Stimulated activated naive CD8-positive, alpha-beta T cell treated with anti-CD3 and anti-CD28 coated beads, Interleukin-15, Interleukin-2, amounts not matched to agents 100 U/mL and 50 U/mL, for 24 hours (primary cell): Measurements from ENCODE around the gene LTBP1.
A peak's percentile ranks its signal among the peaks of the same experiment; 100 is the strongest.

Experiments
- ATAC-seq: fragments of 150-1000 bp; cut with Tn5 transposase; one replicate; pipeline ENCODE4 v1.10.0; 2021
- DNase-seq: peaks from one replicate; pipeline ENCODE4 v3.0.0; 2021

Gene LTBP1

GRCh38 chr2:33314541-33314940, 367.8 kb downstream of the LTBP1 start:
- no peak for ATAC-seq

DNA sequence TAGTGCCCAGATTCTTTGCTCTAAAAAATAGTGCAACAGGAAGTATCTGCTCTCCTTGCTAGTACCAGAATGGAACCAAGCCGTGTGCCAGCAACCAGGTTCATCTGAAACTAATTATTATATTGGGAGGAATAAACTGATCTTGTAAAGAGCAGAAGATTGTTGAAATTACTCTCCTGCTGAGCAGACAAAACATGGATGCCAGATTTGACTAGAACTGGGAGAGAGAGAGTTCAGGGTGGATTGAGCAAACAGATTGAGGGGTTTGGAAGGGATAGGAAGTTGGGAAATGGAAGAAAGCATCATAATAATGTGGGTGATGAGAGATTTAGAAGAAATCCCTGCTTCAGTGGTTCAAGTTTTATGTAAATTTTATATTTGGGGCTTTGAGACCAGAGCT, 369.6 kb downstream of the LTBP1 start:
- ATAC-seq = no peak

More at GRCh38 chr2:33314541-33314940, 367.8 kb downstream of the LTBP1 start:
- DNase-seq = no peak

DNA sequence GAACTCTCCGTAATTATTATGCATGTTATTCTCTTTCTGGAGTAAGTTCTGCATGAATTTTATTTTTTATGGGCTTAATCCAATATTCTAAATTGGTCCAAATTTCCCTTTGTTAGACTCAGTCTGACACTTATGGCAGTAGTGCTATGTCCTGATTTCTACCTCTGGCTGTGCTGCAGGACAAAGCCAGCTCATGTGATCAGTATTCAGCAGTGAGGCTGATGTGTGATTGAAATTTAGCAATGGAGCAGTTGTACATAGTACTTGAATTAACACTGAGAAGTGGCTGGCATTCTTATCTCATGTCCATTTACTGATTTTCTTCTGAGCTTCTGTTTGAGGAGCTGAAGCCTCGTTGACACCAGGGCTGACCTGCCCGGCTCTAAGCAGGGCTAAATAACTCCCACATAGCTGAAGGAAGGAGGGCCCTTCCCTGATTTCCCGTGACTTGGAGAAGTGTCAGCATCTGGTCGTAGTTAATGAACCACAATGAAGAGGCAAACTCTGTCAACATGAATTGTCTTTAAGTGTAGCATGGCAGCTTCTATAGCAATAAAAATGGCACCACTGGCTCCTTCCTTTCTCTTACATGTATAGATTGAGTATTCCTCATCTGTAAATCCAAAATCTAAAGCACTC, 370.7 kb downstream of the LTBP1 start:
- ATAC-seq (no peak), DNase-seq (no peak)

More for the DNA sequence above, 369.6 kb downstream of the LTBP1 start:
- DNase-seq = no peak

- DNase-seq (no peak), ATAC-seq (no peak)
Measured at GRCh38 chr2:33318456-33318855, 371.7 kb downstream of the LTBP1 start.

- ATAC-seq = no peak
- DNase-seq = no peak
Measured at GRCh38 chr2:33320573-33320972, 373.8 kb downstream of the LTBP1 start.

DNA sequence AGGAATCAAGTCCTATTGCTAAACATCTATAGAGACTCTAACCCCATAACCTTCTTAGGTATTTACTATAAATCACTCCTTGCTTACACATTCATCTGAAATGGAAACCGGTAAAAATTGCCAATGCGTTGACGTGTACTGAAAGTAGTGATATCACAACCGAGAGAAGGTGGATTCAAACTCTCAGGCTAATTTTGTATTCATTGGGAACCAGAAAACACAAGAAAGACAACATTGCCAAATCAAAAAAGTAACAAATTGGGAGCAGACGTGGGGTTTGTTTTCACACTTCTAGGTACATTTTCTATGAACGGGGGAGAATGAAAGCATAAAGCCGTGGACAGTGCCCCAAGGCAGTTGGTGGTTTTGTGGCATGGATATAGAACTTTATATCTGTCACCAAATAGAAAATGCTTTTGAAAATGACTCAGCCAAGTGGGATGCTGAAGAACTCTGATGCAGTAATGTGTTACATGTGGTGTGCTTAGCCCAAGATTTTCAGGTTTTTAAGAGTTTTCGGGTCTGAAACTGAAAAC, 374.6 kb downstream of the LTBP1 start:
- DNase-seq = peak; percentile 12
- ATAC-seq = peak; percentile 81

- no peak for DNase-seq
- ATAC-seq = peak; percentile 25
Measured at GRCh38 chr2:33321876-33322483, 375.2 kb downstream of the LTBP1 start.

DNA sequence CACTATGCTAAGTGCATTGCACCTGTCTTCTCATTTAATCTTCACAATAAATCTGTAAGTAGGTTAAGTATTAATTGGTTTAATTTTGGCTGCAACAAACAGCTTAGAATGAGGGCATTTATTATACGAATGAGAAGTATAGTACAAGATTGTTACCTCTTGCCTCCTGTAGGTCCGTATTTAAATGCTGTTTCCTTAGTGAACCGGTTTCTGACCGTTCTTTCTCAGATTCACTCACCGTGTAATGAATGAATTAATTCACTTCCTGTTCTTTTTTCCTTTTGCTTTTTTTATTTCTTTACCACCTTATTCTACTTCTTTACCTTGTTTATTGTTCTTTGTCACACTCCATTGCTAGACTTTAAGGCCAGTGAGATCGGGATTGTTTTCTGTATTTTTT, 375.9 kb downstream of the LTBP1 start:
- ATAC-seq (no peak), DNase-seq (no peak)

DNA sequence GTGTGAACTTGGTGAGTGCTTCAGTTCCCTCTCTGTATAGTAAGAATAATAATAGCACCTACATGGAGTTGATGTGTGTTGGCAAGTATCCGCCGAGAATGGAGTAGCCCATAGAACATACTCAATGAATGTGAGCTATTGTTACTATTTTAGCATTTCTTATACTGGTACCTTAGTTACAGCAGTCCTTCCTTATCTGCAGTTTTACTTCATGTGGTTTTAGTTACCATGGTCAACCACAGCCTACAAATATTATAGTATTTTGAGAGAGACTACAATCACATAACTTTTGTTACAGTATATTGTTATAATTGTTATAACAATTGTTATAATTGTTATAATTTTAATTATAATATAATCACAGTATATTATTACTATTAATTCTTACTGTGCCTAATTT, 377.2 kb downstream of the LTBP1 start:
- DNase-seq (no peak), ATAC-seq (no peak)

- no peak for ATAC-seq
- no peak for DNase-seq
Measured at GRCh38 chr2:33326100-33326499, 379.3 kb downstream of the LTBP1 start.

- ATAC-seq = no peak
- DNase-seq = no peak
Measured at GRCh38 chr2:33333433-33333832, 386.7 kb downstream of the LTBP1 start.

DNA sequence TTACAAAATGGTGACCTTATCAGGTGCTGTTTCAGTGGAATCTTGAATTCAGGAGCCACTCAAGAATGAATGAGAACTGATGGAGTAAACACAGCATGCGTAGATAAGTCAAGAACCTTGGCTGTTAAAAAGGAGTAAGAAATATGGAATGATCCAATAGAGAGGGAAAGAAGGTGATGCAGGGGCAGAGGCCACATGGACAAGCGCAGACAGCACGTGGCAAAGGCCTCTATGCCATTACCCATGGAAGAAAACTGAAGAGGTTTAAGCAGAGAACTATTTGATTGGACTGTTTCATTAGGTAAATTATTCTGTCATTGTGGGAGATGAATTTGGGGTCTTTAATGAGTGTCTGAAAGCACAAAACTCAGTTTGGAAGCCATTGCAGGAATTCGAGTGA, 387.3 kb downstream of the LTBP1 start:
- DNase-seq = no peak
- no peak for ATAC-seq

DNA sequence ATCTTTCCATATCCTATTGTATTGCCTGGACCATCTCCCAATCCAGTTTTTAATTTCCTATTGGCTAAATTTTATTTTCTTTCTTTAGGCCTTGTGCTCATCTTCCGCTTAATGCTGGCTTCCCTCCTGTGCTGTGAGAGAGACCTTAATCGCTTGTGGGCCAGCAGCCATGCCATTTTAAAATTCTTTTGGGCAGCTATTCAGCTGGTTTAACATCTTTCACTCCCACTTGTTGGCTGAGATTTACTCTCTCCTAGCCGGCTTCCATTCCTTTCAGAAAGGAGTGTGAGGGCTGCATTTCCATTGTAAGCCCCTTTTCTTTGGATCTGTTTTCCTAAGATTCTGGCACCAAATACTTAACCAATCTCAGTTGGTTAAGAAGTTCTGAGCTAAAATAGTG, 388.8 kb downstream of the LTBP1 start:
- DNase-seq (no peak), ATAC-seq (no peak)

GRCh38 chr2:33336036-33336625, 389.4 kb downstream of the LTBP1 start:
- DNase-seq (no peak), ATAC-seq (peak; percentile 43)

GRCh38 chr2:33337385-33337960, 390.7 kb downstream of the LTBP1 start:
- DNase-seq (no peak), ATAC-seq (no peak)

DNA sequence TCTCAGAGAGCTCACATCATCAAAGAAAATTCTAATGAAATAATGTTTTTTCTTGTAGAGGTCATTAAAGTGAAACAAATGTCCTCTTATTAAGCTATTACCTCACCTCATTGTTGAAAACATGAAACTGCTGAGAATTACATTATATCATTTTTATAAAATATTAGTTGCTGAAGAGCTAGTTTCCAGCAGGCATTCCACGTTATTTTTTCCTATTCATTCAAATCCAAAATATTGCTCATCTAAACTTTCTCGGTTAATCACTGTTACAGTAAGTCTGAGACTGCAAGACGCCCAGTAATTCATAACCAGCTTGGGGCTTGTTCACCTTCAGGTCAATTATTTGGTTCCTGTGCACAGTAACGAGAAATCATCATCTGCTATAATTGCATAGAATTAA, 391.2 kb downstream of the LTBP1 start:
- DNase-seq = no peak
- no peak for ATAC-seq

GRCh38 chr2:33339269-33339668, 392.5 kb downstream of the LTBP1 start:
- ATAC-seq (no peak), DNase-seq (no peak)

DNA sequence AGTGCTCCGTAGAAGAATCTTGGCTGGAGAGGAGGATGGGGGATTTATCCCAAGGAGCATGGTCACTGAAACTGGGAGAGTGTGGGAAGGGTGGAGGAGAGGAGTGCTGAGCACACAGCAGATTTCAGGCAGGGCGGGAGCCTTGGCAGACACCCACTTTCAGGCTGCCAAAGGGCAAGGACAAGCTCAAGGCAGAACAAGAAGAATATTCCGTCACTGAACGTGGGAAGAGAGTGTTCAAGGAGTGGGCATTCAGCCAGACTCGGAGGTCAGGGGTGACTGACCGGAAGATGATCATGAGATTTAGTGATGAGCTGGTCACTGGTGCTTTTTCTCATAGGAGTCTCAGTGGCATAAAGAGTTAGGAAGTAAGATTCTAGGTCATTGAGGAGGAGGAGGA, 393.5 kb downstream of the LTBP1 start:
- ATAC-seq (no peak), DNase-seq (no peak)

GRCh38 chr2:33342171-33342570, 395.4 kb downstream of the LTBP1 start:
- ATAC-seq = no peak
- DNase-seq = no peak

DNA sequence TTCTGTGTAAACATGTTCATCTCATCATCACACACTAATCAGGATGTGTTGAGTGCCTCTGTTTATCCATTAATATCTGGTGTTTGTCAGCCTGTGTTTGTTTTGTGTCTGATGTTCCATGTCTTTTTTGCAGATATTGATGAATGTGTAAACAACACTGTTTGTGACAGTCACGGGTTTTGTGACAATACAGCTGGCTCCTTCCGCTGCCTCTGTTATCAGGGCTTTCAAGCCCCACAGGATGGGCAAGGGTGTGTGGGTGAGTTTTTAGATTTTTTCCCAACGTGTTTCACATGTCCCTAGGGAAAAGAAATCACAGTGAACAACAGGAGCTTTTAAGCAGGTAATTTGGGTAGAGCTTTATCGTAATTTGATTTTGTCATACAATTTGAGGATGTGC, 396.0 kb downstream of the LTBP1 start:
- DNase-seq (no peak), ATAC-seq (no peak)

- ATAC-seq (no peak), DNase-seq (no peak)
Measured at GRCh38 chr2:33343387-33343895, 396.7 kb downstream of the LTBP1 start.

GRCh38 chr2:33344230-33344629, 397.5 kb downstream of the LTBP1 start:
- DNase-seq = no peak
- ATAC-seq = no peak

- no peak for ATAC-seq
- no peak for DNase-seq
Measured at GRCh38 chr2:33347856-33348255, 401.1 kb downstream of the LTBP1 start.
